ENCODE data around the gene GATB. TPM values are rescaled to one million over a fixed set of nuclear protein-coding genes. Genes with fewer than 3 reads are reported as not detected.

GATB gene
- total and polyA plus RNA-seq, 10 of the 15 experiments (the other 5 are each of a cell fraction or from before 2014, with no cell fraction given) = 20.5 to 37.3 (median 30.5) TPM

- Histone ChIP-seq H3K27me3 (replicated peaks in 1 of 2; ENCODE audit: control insufficient read depth in 2 of 2, insufficient read depth in 2 of 2, low read length in 1 of 2) (no peaks in the 10 kb centered on the region), H3K79me2 (ENCODE audit: control insufficient read depth, insufficient read depth, low read length) (no peaks in the 10 kb centered on the region), H3K9me3 (replicated peaks; ENCODE audit: control insufficient read depth, insufficient read depth, low read length) (peaks cover 1% of the 10 kb centered on the region; the same call in 2 of the 3 replicates), H4K20me1 (ENCODE audit: control insufficient read depth, insufficient read depth) (no peaks in the 10 kb centered on the region), H3K27ac (ENCODE audit: control insufficient read depth, insufficient read depth) (no peak overlapping the region), H3K36me3 (ENCODE audit: control insufficient read depth in 2 of 2, insufficient read depth in 2 of 2, low read length in 1 of 2) (no peaks in the 10 kb centered on the region; a peak in 1 of 4 replicates), H3K4me3 (no peak overlapping the region), H3K4me1 (ENCODE audit: control insufficient read depth, insufficient read depth, low read length) (no peaks in the 10 kb centered on the region), H3K4me2 (ENCODE audit: control insufficient read depth, insufficient read depth) (no peak overlapping the region), H3K9ac (ENCODE audit: control insufficient read depth, insufficient read depth, low read length) (no peak overlapping the region), H2AFZ (ENCODE audit: control insufficient read depth, low read depth, low read length) (no peak overlapping the region)
- ATAC-seq (no peak), DNase-seq (ENCODE audit: low read depth, low spot score) (no peak), FAIRE-seq (no peak)
- SMC1A ChIA-PET (ENCODE audit: uncharacterized antibody, unreplicated experiment) = no interaction called here
- in situ Hi-C loops (cut with MboI) (no loop called here), intact Hi-C loops (cut with micrococcal nuclease; ENCODE audit: unreplicated experiment) (no loop called here)
- POLR2A ChIA-PET = no interaction called here
- 85% methylated on average over 1 of the region's 1 CpG for WGBS (ENCODE audit: insufficient coverage, insufficient replicate concordance, low lambda C conversion rate, missing lambda C conversion rate)
- CTCF ChIA-PET = no interaction called here
- TF ChIP-seq E2F4 (IDR thresholded peaks at IDR 0.05; ENCODE audit: low read depth, low read length) = no peak
- TF ChIP-seq EP300 (IDR thresholded peaks at IDR 0.05; ENCODE audit: borderline replicate concordance in 1 of 2, control insufficient read depth in 1 of 2, low read depth in 2 of 2, low read length in 2 of 2) = no peak
- no peak for TF ChIP-seq CREB1 (IDR thresholded peaks at IDR 0.05; ENCODE audit: low read depth)
- TF ChIP-seq BHLHE40 (IDR thresholded peaks at IDR 0.05; ENCODE audit: borderline replicate concordance in 1 of 2, low read depth in 2 of 2, low read length in 1 of 2) = no peak
- no peak for TF ChIP-seq TCF7 (IDR thresholded peaks at IDR 0.05; ENCODE audit: borderline replicate concordance)
- TF ChIP-seq ZNF687 (IDR thresholded peaks at IDR 0.05) = no peak
- no peak for TF ChIP-seq HCFC1 (IDR thresholded peaks at IDR 0.05; ENCODE audit: low read length)
- TF ChIP-seq RB1 (IDR thresholded peaks at IDR 0.05; ENCODE audit: borderline replicate concordance) = no peak
- no peak for TF ChIP-seq POU2F2 (IDR thresholded peaks at IDR 0.05; ENCODE audit: borderline replicate concordance, low read depth, low read length)
- TF ChIP-seq WRNIP1 (IDR thresholded peaks at IDR 0.05; ENCODE audit: borderline replicate concordance, low read depth, low read length) = no peak
- TF ChIP-seq NR2C1 (IDR thresholded peaks at IDR 0.05) = no peak
- no peak for TF ChIP-seq FOXM1 (IDR thresholded peaks at IDR 0.05; ENCODE audit: low read depth, low read length)
- TF ChIP-seq FOS (IDR thresholded peaks at IDR 0.05; ENCODE audit: borderline replicate concordance, extremely low read depth, insufficient read length) = no peak
- TF ChIP-seq STAT3 (IDR thresholded peaks at IDR 0.05; ENCODE audit: low read depth, low read length) = no peak
- TF ChIP-seq MAX (IDR thresholded peaks at IDR 0.05; ENCODE audit: low read depth, low read length) = no peak
- TF ChIP-seq ELK1 (IDR thresholded peaks at IDR 0.05; ENCODE audit: low read depth, low read length) = no peak
- no peak for TF ChIP-seq GATAD2B (conservative IDR thresholded peaks at IDR 0.05; ENCODE audit: low read depth)
- no TSS peak for BruUV-seq (replicated peaks)
- RAD21 ChIA-PET (ENCODE audit: unreplicated experiment) = no interaction called here
Measured at GRCh38 chr4:151736361-151736760, 24.4 kb downstream of the GATB start.

Measured in GM12878 (cell line).